Neural cell (in vitro differentiated cells): ENCODE results near the gene S1PR5.

ENCODE experiments used
- CTCF ChIP-seq: fragments of 450-650 bp; IDR thresholded peaks from 2 replicates; pipeline ENCODE4 v1.5.1; 2014; ENCODE audit warnings: antibody characterized with exemption, mild to moderate bottlenecking, moderate library complexity; ENCODE audit not compliant: poor library complexity, severe bottlenecking
- TF ChIP-seq, protein P1 (sequence below): IDR thresholded peaks from 2 replicates; pipeline ENCODE4 v1.6.1; 2012; ENCODE audit warnings: borderline replicate concordance

DNA sequence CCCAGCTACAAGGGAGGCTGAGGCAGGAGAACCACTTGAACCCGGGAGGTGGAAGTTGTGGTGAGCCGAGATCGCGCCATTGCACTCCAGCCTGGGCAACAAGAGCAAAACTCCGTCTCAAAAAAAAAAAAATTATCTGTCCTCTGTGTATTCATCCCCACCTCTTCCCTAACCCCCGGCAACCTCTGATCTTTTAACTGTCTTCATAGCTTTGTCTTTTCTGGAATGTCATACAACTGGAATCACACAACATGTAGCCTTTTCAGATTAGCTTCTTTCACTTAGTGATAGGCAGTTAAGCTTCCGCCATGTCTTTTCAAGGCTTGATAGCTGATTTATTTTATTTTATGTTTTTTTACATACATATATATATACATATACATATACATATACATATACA lies 8.4 kb upstream of the S1PR5 start:
- no peak for TF ChIP-seq CTCF
- TF ChIP-seq, protein P1, sequence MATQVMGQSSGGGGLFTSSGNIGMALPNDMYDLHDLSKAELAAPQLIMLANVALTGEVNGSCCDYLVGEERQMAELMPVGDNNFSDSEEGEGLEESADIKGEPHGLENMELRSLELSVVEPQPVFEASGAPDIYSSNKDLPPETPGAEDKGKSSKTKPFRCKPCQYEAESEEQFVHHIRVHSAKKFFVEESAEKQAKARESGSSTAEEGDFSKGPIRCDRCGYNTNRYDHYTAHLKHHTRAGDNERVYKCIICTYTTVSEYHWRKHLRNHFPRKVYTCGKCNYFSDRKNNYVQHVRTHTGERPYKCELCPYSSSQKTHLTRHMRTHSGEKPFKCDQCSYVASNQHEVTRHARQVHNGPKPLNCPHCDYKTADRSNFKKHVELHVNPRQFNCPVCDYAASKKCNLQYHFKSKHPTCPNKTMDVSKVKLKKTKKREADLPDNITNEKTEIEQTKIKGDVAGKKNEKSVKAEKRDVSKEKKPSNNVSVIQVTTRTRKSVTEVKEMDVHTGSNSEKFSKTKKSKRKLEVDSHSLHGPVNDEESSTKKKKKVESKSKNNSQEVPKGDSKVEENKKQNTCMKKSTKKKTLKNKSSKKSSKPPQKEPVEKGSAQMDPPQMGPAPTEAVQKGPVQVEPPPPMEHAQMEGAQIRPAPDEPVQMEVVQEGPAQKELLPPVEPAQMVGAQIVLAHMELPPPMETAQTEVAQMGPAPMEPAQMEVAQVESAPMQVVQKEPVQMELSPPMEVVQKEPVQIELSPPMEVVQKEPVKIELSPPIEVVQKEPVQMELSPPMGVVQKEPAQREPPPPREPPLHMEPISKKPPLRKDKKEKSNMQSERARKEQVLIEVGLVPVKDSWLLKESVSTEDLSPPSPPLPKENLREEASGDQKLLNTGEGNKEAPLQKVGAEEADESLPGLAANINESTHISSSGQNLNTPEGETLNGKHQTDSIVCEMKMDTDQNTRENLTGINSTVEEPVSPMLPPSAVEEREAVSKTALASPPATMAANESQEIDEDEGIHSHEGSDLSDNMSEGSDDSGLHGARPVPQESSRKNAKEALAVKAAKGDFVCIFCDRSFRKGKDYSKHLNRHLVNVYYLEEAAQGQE: no peak
